Thyroid gland (tissue), 4 donors: ENCODE data around the gene SRBD1. TPM values are rescaled to one million over a fixed set of nuclear protein-coding genes. Genes with fewer than 3 reads are reported as not detected.
A peak's percentile ranks its signal among the peaks of the same experiment; 100 is the strongest.

ENCODE experiments used
- DNase-seq, 2 donors: peaks; one replicate each; pipeline ENCODE4 v3.0.0-alpha.2; 2019
- H3K27ac ChIP-seq, 3 donors: fragments of 200-600 bp; sonication (generic); 1 replicate in 2 of 3; 2 replicates in 1 of 3; pipeline ENCODE4 v1.5.1; 2016 to 2019; ENCODE audit warnings: mild to moderate bottlenecking in 1 of 3, moderate library complexity in 1 of 3
- H3K27me3 ChIP-seq: fragments of 200-600 bp; sonication (generic); one replicate; pipeline ENCODE4 v1.5.1; 2019
- H3K36me3 ChIP-seq, 2 donors: fragments of 200-600 bp; sonication (generic); one replicate each; pipeline ENCODE4 v1.5.1; 2016 to 2019
- H3K4me1 ChIP-seq, 2 donors: fragments of 200-600 bp; sonication (generic); one replicate each; pipeline ENCODE4 v1.5.1; 2017 to 2019
- H3K4me3 ChIP-seq, 3 donors: fragments of 200-600 bp; sonication (generic); replicated peaks in 1 of 3; 1 replicate in 2 of 3; 2 replicates in 1 of 3; pipeline ENCODE4 v1.5.1; 2016; ENCODE audit warnings: mild to moderate bottlenecking in 1 of 3
- H3K9me3 ChIP-seq: fragments of 200-600 bp; sonication (generic); one replicate; pipeline ENCODE4 v1.5.1; 2017
- POLR2A ChIP-seq, 2 donors: fragments of 450-650 bp; IDR thresholded peaks; one replicate each; pipeline ENCODE4 v1.6.1; 2017; ENCODE audit warnings: antibody characterized with exemption in 2 of 2, mild to moderate bottlenecking in 2 of 2, moderate library complexity in 1 of 2
- WGBS, 2 donors: methylation state at CpG; one replicate each; pipeline ENCODE4 v1.1.5; 2017; 5-methylcytosine and 5-hydroxymethylcytosine counted together
- intact Hi-C: fragments of 100-400 bp; cut with DNase I; formaldehyde crosslinking; loops from one replicate; pipeline ENCODE4 v1.15.1; 2023
- total RNA-seq, 4 donors: library from RNA; depleted of rRNA; stranded (reverse); fragments of >200 nt; gene quantifications; one replicate each; pipeline ENCODE4 v1.2.3, GENCODE V29; 2016
- TF ChIP-seq, protein P1 (sequence below), 6 experiments: fragments of 200-600 bp in 3 of 6; fragments of 450-650 bp in 3 of 6; sonication (generic) in 3 of 6; IDR thresholded peaks; one replicate each; pipeline ENCODE4 v1.5.1; 2016 to 2019; ENCODE audit warnings: antibody characterized with exemption in 6 of 6, mild to moderate bottlenecking in 2 of 6, inconsistent platforms in 1 of 6, moderate library complexity in 1 of 6

The SRBD1 gene
- total RNA-seq, 4 donors from 2014 or later = 23.1 to 33.3 (median 27.2) TPM

DNA sequence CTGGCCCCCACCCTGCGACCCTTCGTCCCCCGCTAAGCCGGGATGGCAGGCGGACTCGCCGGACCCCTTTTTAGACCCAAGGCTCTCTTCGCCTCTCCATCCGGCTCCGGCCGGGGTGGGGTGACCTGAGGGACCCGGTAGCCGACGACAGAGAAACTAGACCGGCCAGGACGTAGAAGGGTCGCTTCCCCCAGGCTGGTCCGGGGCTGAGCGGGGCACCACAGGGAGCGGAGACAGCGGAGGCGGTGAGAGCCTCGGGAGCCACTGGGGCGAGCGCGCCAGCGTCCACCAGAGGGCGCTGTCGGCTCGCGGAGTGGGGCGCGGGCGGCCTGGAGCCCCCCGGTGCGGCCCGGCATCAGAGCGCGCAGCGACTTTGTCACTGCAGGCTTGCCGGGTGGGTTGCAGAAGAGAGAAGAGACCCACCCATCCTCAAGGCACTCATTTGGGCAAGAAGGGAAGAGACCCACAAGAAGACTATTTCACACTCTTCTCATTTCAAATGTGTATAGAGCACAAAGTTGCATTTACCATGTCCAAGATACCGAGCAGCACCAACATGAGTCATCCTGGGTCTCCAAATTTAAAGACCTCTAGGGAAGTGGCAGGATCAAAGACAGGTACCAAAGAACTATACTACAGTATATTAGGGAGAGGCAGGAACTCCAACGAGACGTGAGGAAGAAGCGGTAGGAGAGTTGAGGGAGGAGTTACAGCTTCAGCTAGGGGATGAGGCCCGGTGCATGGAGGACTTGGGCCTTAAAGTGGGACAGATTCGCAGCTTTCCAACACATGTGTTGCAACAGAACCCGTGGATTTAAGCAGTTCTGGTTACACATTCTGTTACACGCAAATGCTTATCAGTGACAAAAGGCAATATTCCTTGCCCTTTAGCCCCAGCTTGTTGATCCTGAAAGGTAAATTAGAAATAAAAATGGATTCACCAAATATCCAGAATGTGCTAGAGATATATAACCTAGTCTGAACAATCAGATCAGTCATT is 32.8 kb upstream of the SRBD1 start:
- Histone ChIP-seq H3K9me3 (no peaks in the 10 kb centered on the region), H3K4me3 (peak overlapping the region; percentile 24 to 89 (median 31)), H3K27ac (peak overlapping the region in 1 of 3 donors; percentile 38), H3K27me3 (no peaks in the 10 kb centered on the region), H3K4me1 (peaks cover 5 to 7% of the 10 kb centered on the region in 2 donors), H3K36me3 (no peaks in the 10 kb centered on the region)
- DNase-seq = peak; percentile 60 to 63
- intact Hi-C loops = loop anchor here (2.0 kb wide), 2 partner anchors 133 to 293 kb away; no protein-coding TSS in a partner anchor
- 20% methylated on average over 35 to 39 of the region's 49 CpGs for WGBS, 2 donors
- TF ChIP-seq, protein P1, sequence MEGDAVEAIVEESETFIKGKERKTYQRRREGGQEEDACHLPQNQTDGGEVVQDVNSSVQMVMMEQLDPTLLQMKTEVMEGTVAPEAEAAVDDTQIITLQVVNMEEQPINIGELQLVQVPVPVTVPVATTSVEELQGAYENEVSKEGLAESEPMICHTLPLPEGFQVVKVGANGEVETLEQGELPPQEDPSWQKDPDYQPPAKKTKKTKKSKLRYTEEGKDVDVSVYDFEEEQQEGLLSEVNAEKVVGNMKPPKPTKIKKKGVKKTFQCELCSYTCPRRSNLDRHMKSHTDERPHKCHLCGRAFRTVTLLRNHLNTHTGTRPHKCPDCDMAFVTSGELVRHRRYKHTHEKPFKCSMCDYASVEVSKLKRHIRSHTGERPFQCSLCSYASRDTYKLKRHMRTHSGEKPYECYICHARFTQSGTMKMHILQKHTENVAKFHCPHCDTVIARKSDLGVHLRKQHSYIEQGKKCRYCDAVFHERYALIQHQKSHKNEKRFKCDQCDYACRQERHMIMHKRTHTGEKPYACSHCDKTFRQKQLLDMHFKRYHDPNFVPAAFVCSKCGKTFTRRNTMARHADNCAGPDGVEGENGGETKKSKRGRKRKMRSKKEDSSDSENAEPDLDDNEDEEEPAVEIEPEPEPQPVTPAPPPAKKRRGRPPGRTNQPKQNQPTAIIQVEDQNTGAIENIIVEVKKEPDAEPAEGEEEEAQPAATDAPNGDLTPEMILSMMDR (IDR thresholded peaks at IDR 0.05) = peak; percentile 67 to 100 (median 97)
- TF ChIP-seq POLR2A (IDR thresholded peaks at IDR 0.05) = no peak

DNA sequence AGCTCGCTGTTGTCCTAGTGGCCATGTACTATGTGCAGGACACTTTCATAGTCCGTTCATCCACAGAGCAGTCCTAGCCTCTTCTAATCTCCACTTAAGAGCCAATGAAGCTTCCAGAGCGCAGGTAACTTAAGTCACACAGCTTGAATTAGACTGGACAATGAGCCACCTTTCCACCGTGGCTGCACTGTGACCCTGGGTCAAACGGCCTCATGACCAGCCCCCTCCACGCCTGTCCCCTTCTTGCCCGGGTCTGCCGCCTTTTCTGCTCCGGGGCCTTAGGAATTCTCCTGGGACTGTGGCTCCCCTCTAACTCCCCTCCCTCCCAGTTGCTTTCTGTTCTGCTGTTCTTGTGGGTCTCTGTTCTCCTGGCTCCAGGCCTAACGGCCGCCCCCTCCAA is 32.0 kb upstream of the SRBD1 start:
- Histone ChIP-seq H3K27me3 (no peaks in the 10 kb centered on the region), H3K9me3 (no peaks in the 10 kb centered on the region), H3K4me1 (peaks cover 5 to 7% of the 10 kb centered on the region in 2 donors), H3K27ac (peak overlapping the region in 1 of 3 donors; percentile 38), H3K36me3 (no peaks in the 10 kb centered on the region), H3K4me3 (peak overlapping the region; percentile 24 to 89 (median 31))
- DNase-seq = no peak
- WGBS, 2 donors = 17 to 18% methylated on average over 11 of the region's 11 CpGs
- TF ChIP-seq POLR2A (IDR thresholded peaks at IDR 0.05) = no peak
- TF ChIP-seq, protein P1 (IDR thresholded peaks at IDR 0.05) = no peak
- intact Hi-C loops = loop anchor here (2.0 kb wide), 1 partner anchor 294 kb away; no protein-coding TSS in a partner anchor

DNA sequence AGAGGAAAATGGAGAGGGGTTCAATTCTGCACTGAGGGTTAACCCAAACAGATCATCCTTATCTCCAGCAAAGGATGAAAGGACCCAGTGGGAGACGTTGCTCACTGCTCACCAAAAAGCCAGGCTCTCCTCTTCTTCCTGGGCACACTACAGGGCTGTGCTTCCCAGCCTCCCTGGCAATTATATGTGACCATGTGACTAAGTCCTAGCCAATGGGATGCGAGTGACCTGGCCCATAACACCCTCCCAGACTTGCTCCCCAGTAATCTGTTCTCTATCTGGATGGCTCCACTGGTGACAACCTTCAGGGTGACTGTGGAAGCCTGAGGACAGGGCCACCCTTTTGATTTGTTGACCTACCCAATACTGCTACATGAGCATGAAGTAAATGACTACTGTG is 29.5 kb upstream of the SRBD1 start:
- Histone ChIP-seq H3K4me3 (no peak overlapping the region), H3K9me3 (no peaks in the 10 kb centered on the region), H3K27ac (no peak overlapping the region), H3K4me1 (peaks cover 5 to 7% of the 10 kb centered on the region in 2 donors), H3K36me3 (no peaks in the 10 kb centered on the region), H3K27me3 (no peaks in the 10 kb centered on the region)
- WGBS, 2 donors = 88 to 95% methylated on average over 2 of the region's 2 CpGs
- TF ChIP-seq POLR2A (IDR thresholded peaks at IDR 0.05) = no peak
- TF ChIP-seq, protein P1 (IDR thresholded peaks at IDR 0.05) = no peak
- intact Hi-C loops = no loop called here
- DNase-seq = no peak

DNA sequence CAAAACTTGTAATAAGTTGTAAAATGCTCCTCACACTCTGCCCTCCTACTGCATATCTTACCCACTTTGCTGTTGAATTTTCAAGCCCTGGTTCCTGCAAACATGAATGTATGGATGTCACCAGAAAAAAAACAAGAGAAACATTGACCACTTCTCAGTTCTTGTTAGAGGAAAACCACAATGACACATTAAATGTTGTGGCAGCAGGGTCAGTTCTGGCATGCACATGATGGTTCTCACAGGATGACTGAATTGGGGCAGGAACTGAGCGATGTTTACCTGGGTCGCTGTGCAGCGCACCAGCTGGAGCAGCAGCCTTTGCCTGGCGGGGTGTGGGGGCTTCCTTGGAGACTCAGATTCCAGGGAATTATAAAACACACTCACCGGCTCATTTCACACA is 26.4 kb upstream of the SRBD1 start:
- 75 to 94% methylated on average over 5 of the region's 5 CpGs for WGBS, 2 donors
- intact Hi-C loops = no loop called here
- H3K4me1 ChIP-seq = no peaks in the 10 kb centered on the region
- no peaks in the 10 kb centered on the region for H3K36me3 ChIP-seq
- H3K27ac ChIP-seq = no peak overlapping the region
- no peak for DNase-seq
- TF ChIP-seq POLR2A (IDR thresholded peaks at IDR 0.05) = no peak
- TF ChIP-seq, protein P1 (IDR thresholded peaks at IDR 0.05) = no peak
- H3K27me3 ChIP-seq = no peaks in the 10 kb centered on the region
- no peak overlapping the region for H3K4me3 ChIP-seq
- no peaks in the 10 kb centered on the region for H3K9me3 ChIP-seq

DNA sequence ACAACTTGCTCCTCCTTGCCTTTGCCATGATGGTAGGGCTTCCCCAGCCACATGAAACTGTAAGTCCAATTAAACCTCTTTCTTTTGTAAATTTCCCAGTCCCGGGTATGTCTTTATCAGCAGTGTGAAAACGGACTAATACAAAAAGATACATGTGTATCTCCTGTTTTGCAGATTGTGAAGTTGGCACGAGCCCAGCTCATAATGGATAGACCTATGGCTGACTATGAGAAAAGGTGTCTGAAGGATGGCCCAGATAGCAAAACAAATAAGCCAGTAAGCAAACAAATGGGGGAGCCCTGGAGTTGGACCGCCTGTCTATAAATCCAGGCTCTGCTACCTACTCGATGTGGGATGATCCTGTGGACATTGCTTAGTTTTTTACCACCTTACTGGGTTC is 24.9 kb upstream of the SRBD1 start:
- 91 to 96% methylated on average over 5 of the region's 5 CpGs for WGBS, 2 donors
- H3K27ac ChIP-seq = no peak overlapping the region
- intact Hi-C loops = no loop called here
- no peak overlapping the region for H3K4me3 ChIP-seq
- TF ChIP-seq, protein P1 (IDR thresholded peaks at IDR 0.05) = no peak
- TF ChIP-seq POLR2A (IDR thresholded peaks at IDR 0.05) = no peak
- no peaks in the 10 kb centered on the region for H3K9me3 ChIP-seq
- no peaks in the 10 kb centered on the region for H3K4me1 ChIP-seq
- DNase-seq = no peak
- no peaks in the 10 kb centered on the region for H3K27me3 ChIP-seq
- H3K36me3 ChIP-seq = no peaks in the 10 kb centered on the region
